Left lung (tissue), 10 donors: ENCODE data around the gene NELFE. TPM values are rescaled to one million over a fixed set of nuclear protein-coding genes. Genes with fewer than 3 reads are reported as not detected.
A peak's percentile ranks its signal among the peaks of the same experiment; 100 is the strongest.

Source experiments
- ATAC-seq: fragments of 200-7000 bp; cut with Tn5 transposase; one replicate; pipeline ENCODE4 v1.9.1; 2020; ENCODE audit warnings: moderate library complexity
- DNase-seq, 4 donors: peaks; one replicate each; pipeline ENCODE4 v3.0.0-alpha.2; 2013 to 2020
- H3K27ac ChIP-seq, 2 donors: fragments of 200-600 bp; sonication (generic) in 1 of 2; one replicate each; pipeline versions ENCODE4 v1.5.0 to v1.8.0; 2020 to 2021
- H3K27me3 ChIP-seq, 2 donors: fragments of 200-600 bp; sonication (generic) in 1 of 2; one replicate each; pipeline versions ENCODE4 v1.5.0 to v1.8.0; 2020 to 2021
- H3K36me3 ChIP-seq, 2 donors: fragments of 200-600 bp; sonication (generic) in 1 of 2; one replicate each; pipeline versions ENCODE4 v1.5.0 to v1.8.0; 2020 to 2021
- H3K4me1 ChIP-seq, 2 donors: fragments of 200-600 bp; one replicate each; pipeline ENCODE4 v1.8.0; 2021
- H3K4me3 ChIP-seq, 2 donors: fragments of 200-600 bp; sonication (generic) in 1 of 2; one replicate each; pipeline versions ENCODE4 v1.5.0 to v1.8.0; 2020 to 2021; ENCODE audit warnings: mild to moderate bottlenecking in 1 of 2
- H3K9me3 ChIP-seq, 2 donors: fragments of 200-600 bp; sonication (generic) in 1 of 2; one replicate each; pipeline versions ENCODE4 v1.5.0 to v1.8.0; 2020 to 2021
- intact Hi-C, 2 donors: fragments of 100-400 bp; cut with DNase I; formaldehyde crosslinking; loops; one replicate each; pipeline versions ENCODE4 v1.11.2 to v1.14.2; 2022
- polyA plus RNA-seq, 6 donors: library from polyadenylated mRNA; unstranded; fragments of 120-200 nt; gene quantifications; one replicate each; pipeline ENCODE4 v1.2.1, GENCODE V29; 2013; ENCODE audit not compliant: insufficient read length in 6 of 6
- total RNA-seq, 2 donors: library from RNA; stranded (reverse); fragmentation: NEBNext Ultra II Directional; extraction: Animal tissue kit (Norgen Biotek cat#: 25700); gene quantifications; one replicate each; pipeline ENCODE4 v1.2.1, GENCODE V29; 2021
- TF ChIP-seq, protein P1 (sequence below), 2 donors: fragments of 200-600 bp; sonication (generic) in 1 of 2; IDR thresholded peaks; one replicate each; pipeline versions ENCODE4 v1.5.0 to v1.8.0; 2021; ENCODE audit warnings: antibody characterized with exemption in 2 of 2
- donor health status: DM: no; HTN: yes; CAD: no.
- donor health status: DM: no; HTN: no; CAD: no.

Gene NELFE
- total and polyA plus RNA-seq, 8 donors: 42.9 to 93.0 (median 81.4) TPM

GRCh38 chr6:31968326-31968725 lies 9.6 kb upstream of the NELFE start:
- no peak for ATAC-seq
- Histone ChIP-seq H3K4me3 (no peak overlapping the region), H3K27ac (no peak overlapping the region), H3K27me3 (no peaks in the 10 kb centered on the region), H3K4me1 (peaks cover 17 to 30% of the 10 kb centered on the region in 2 donors), H3K36me3 (peaks cover 0 to 72% of the 10 kb centered on the region in 2 donors), H3K9me3 (no peaks in the 10 kb centered on the region)
- TF ChIP-seq, protein P1, sequence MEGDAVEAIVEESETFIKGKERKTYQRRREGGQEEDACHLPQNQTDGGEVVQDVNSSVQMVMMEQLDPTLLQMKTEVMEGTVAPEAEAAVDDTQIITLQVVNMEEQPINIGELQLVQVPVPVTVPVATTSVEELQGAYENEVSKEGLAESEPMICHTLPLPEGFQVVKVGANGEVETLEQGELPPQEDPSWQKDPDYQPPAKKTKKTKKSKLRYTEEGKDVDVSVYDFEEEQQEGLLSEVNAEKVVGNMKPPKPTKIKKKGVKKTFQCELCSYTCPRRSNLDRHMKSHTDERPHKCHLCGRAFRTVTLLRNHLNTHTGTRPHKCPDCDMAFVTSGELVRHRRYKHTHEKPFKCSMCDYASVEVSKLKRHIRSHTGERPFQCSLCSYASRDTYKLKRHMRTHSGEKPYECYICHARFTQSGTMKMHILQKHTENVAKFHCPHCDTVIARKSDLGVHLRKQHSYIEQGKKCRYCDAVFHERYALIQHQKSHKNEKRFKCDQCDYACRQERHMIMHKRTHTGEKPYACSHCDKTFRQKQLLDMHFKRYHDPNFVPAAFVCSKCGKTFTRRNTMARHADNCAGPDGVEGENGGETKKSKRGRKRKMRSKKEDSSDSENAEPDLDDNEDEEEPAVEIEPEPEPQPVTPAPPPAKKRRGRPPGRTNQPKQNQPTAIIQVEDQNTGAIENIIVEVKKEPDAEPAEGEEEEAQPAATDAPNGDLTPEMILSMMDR (IDR thresholded peaks at IDR 0.05): no peak
- peak in 1 of 4 donors; percentile 69 for DNase-seq
- intact Hi-C loops: no loop called here

DNA sequence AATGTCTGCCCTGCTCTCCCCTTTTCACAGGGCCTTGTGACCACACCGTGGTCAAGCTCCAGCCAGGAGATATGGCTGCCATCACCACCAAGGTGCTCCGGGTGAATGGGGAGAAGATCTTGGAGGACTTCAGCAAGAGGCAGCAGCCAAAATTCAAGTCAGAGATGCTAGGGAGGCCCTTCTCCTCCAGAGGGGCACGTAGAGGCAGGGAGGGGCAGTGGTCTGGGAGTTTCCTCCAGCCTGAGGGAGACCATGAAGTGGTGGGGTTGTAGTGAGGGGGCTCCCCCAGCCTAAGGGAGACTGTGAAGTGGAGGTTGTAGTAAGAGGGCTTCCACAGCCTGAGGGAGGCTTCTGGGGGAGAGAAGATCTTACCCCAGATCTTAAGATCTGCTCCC lies 9.2 kb upstream of the NELFE start:
- Histone ChIP-seq H3K27ac (no peak overlapping the region), H3K4me3 (no peak overlapping the region), H3K36me3 (peaks cover 0 to 76% of the 10 kb centered on the region in 2 donors), H3K9me3 (no peaks in the 10 kb centered on the region), H3K4me1 (peaks cover 13 to 26% of the 10 kb centered on the region in 2 donors), H3K27me3 (no peaks in the 10 kb centered on the region)
- TF ChIP-seq, protein P1 (IDR thresholded peaks at IDR 0.05): no peak
- ATAC-seq: no peak
- intact Hi-C loops: no loop called here
- DNase-seq: peak in 1 of 4 donors; percentile 22

GRCh38 chr6:31966997-31967925 lies 8.5 kb upstream of the NELFE start:
- no peaks in the 10 kb centered on the region for H3K9me3 ChIP-seq
- H3K36me3 ChIP-seq: peaks cover 0 to 83% of the 10 kb centered on the region in 2 donors

GRCh38 chr6:31966506-31966905 lies 7.7 kb upstream of the NELFE start:
- Histone ChIP-seq H3K27me3 (no peaks in the 10 kb centered on the region), H3K4me3 (no peak overlapping the region), H3K27ac (no peak overlapping the region), H3K9me3 (no peaks in the 10 kb centered on the region), H3K4me1 (peaks cover 11 to 21% of the 10 kb centered on the region in 2 donors), H3K36me3 (peaks cover 0 to 91% of the 10 kb centered on the region in 2 donors)
- ATAC-seq (no peak), DNase-seq (no peak)
- TF ChIP-seq, protein P1 (IDR thresholded peaks at IDR 0.05): no peak
- intact Hi-C loops: no loop called here

More at GRCh38 chr6:31966997-31967925, 8.5 kb upstream of the NELFE start:
- H3K27ac ChIP-seq: no peak overlapping the region
- no peak overlapping the region for H3K4me3 ChIP-seq
- ATAC-seq (no peak), DNase-seq (no peak)
- no peaks in the 10 kb centered on the region for H3K27me3 ChIP-seq
- H3K4me1 ChIP-seq: peaks cover 11 to 22% of the 10 kb centered on the region in 2 donors
- intact Hi-C loops: no loop called here
- TF ChIP-seq, protein P1 (IDR thresholded peaks at IDR 0.05): no peak

DNA sequence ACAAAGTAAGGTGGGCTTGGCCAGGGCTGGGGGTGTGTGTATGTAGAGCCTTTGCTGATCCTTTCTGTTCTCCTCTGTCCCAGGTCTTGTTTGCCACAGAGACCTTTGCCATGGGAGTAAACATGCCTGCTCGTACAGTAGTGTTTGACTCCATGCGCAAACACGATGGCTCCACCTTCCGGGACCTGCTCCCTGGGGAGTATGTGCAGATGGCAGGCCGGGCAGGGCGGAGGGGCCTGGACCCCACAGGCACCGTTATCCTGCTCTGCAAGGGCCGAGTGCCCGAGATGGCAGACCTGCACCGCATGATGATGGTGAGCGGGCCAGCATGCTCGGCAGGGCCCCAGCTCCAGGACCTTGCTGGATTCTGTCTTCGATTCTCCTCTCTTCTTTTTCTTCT lies 6.9 kb upstream of the NELFE start:
- DNase-seq: no peak
- Histone ChIP-seq H3K36me3 (peaks cover 0 to 99% of the 10 kb centered on the region in 2 donors), H3K27ac (no peak overlapping the region), H3K9me3 (no peaks in the 10 kb centered on the region), H3K4me3 (no peak overlapping the region), H3K27me3 (no peaks in the 10 kb centered on the region), H3K4me1 (peaks cover 4 to 13% of the 10 kb centered on the region in 2 donors)
- intact Hi-C loops: no loop called here
- TF ChIP-seq, protein P1 (IDR thresholded peaks at IDR 0.05): no peak
- ATAC-seq: no peak
